Activated T-cell treated with anti-CD3 and anti-CD28 coated beads for 48 hours (primary cell): ENCODE data around the gene FSTL5.
"Not testable (repeated sequence)": the region's sequence is repeated elsewhere in the genome, so short reads cannot be mapped to it uniquely, and the experiment has no call there.

Experiments
- DNase-seq: peaks from one replicate; pipeline ENCODE4 v3.0.0-alpha.2; 2020; ENCODE audit warnings: low read depth

The FSTL5 gene

GRCh38 chr4:161841759-161842158 lies 322.0 kb downstream of the FSTL5 start:
- DNase-seq = no peak

DNA sequence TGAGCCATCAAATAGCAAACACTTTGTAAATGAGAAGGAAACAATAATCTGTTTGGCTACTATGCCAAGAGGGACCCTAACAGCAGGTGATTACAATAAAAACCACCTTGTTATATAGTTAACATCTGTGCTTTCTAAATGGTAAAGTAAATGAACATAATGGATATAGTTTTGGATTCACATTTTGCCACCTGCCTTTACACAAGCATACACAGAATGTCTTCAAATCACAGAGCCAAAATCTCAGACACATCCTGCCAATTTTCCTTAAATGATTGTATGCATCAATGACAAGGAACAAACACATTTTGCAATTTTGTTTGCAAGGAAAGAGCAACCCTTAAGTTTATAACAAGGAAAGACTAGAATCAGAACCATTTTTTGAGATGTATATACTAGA lies 334.2 kb downstream of the FSTL5 start:
- DNase-seq = no peak

DNA sequence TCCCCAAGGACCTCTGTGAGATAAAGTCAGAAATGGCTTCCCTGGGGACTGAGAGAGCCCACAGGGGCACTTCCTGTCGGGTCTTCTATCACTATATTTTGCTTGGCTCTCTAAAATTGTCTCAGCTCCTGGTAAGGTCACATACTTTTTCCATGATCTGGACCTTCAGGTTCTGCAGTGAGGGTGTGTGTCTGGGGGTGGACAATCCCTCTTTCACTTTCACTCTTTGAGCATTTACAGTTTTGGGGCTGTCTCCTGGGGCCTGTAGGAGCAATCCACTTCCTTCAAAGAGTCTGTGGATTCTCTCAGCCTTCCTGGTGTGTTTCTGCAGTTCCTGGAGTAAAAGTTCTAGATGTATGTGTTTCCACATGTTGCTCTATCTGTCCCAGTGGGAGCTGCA lies 335.7 kb downstream of the FSTL5 start:
- no peak for DNase-seq

- no peak for DNase-seq
These were observed 336.8 kb downstream of the FSTL5 start for GRCh38 chr4:161827013-161827412.

- DNase-seq = no peak
These were observed 340.4 kb downstream of the FSTL5 start for GRCh38 chr4:161823450-161823849.

DNA sequence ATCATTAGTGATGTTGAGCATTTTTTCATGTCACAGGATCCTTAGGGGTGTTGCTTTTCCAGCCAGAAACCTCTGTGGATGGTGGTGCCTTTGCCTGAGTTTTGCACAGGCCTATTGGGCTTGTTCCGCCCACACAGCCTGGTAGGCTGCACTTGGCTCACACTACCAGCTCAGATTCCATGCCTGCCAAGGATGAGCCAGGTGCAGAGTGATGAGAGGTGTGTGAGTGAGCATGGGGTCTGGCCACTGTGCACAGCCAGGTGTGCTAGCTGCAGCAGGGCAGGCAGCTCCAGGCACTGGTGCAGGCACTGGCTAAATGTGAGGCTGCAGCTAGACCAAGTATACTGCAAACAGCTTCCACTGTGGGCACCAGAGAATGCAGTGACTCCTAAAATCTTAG lies 341.6 kb downstream of the FSTL5 start:
- DNase-seq = no peak

DNA sequence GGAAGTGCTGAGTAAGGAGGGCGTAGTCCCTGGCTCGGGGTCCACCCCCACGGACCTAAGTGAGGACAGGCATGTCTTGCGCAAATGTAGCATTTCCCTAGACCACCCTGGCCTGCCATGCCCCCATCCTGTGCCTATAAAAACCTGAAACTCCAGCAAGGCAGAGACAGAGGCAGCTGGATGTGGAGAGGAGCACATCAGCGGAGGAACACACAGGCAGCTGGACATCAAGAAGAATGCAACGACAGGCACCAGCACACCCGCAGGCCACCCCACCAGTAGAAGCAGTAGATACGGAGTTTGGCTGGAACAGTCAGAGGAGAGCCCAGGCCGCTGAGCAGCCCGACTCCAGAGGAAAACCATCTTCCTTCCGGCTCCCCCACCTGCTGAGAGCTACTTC lies 345.9 kb downstream of the FSTL5 start:
- DNase-seq = no peak

- DNase-seq = no peak
These were observed 346.8 kb downstream of the FSTL5 start for GRCh38 chr4:161816958-161817357.

- no peak for DNase-seq
These were observed 348.0 kb downstream of the FSTL5 start for GRCh38 chr4:161815841-161816240.

GRCh38 chr4:161813889-161814288 lies 349.9 kb downstream of the FSTL5 start:
- DNase-seq = no peak

DNA sequence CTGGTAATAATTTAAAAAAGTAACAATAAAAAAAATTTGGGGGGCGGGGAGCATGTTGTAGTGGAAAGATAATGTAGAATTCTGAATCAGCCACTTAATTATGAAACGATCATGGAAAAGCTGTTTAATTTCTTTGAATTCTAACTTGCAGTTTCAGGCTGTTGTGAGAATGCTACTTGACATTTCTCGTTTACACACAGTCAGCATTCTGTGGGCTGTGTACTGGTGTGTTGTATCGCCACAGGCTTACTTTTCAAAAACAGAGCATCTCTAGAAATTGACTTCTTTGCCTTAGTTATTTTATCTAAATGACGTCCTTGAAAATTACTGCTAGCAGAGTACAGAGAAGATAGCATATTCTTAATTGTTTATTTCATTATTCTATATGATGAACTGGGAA lies 350.4 kb downstream of the FSTL5 start:
- DNase-seq = no peak

- DNase-seq = no peak
These were observed 360.6 kb downstream of the FSTL5 start for GRCh38 chr4:161803171-161803570.

- no peak for DNase-seq
These were observed 364.1 kb downstream of the FSTL5 start for GRCh38 chr4:161799710-161800109.

DNA sequence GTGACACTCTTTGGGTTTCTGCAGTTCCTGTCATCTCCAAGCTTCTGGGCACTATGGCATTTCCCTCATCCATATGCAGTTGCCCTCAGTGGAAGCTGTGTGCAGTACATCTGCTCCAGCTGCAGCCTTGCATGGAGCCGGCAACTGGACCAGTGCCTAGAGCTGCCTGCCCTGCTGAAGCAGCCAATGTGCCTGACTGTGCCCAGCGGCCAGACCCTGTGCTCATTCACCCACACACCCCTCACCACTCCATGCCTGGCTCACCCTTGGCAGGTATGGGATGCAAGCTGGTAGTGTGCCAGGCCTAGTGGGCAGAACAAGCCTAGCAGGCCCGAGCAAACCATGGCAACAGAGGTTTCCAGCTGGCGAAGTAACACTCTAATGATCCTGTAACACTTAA lies 370.8 kb downstream of the FSTL5 start:
- no peak for DNase-seq

- no peak for DNase-seq
These were observed 371.8 kb downstream of the FSTL5 start for GRCh38 chr4:161791796-161792556.

DNA sequence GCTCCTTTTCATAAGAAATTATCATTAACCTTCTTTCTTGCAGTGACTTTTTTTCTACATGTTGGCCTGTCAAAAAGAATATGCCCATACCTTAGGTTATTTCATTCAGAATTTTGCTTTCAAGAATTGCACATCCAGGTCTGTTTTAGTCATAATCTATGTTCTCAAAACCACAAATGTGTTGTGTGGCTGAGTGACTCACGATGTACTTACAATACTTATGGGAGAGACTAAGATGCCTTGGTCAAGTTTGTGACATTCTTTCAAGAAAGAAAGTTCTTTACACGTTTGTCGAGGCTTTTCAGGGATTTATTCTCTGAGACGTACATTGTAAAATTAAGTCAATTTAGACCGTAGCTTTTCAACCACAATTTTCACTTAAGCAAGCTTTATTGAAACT lies 396.7 kb downstream of the FSTL5 start:
- DNase-seq = no peak

GRCh38 chr4:161762796-161763195 lies 401.0 kb downstream of the FSTL5 start:
- DNase-seq = no peak

GRCh38 chr4:161760008-161760407 lies 403.8 kb downstream of the FSTL5 start:
- DNase-seq = no peak

DNA sequence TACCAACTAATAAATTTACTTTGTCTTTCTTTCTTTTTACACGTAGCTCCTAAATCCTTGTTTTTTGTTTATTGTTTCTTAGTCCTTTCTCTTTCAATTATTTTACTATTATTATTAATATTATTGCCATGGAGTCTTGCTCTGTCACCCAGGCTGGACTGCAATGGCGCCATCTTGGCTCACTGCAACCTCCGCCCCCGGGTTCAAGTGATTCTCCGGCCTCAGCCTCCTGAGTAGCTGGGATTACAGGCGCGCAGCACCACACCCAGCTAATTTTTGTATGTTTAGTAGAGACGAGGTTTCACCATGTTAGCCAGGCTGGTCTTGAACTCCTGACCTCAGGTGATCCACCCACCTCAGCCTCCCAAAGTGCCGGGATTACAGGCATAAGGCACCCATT lies 405.4 kb downstream of the FSTL5 start:
- DNase-seq = not testable (repeated sequence)

DNA sequence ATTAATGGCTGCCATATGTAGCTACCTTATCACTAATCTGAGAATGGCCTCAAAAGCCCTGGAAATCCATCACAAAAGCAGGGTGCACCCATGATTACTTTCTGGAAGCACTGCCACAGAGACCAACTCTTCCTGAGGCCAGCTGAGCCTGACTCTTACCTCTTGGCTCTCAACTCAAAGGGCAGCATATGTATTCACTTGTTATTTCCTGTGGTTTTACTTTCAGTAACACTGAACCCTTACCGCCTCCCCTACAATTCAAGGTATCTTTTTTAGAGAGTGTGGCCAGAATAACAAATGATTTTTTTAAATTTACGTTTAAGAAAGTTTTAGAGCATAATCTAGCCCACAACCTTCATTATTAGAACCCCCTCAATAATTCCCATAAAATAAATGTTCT lies 434.9 kb downstream of the FSTL5 start:
- no peak for DNase-seq

DNA sequence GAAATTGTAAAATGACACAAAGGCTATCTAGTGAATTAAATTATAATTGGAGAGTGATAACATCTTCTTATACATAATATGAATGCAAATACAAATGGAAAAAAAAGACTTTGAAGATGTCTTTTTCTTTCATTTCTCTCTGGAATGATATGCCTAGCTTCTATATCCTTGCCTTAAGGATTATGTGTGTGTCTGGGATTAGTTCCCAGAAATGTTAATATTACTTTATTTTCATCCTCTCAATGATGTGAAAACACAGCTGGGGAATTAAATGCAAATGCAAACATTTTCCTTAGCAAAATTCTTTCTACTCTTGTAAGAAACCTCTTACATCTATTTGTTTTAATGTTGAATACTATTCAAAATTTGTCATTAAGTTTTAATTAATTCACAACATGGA lies 441.9 kb downstream of the FSTL5 start:
- no peak for DNase-seq

DNA sequence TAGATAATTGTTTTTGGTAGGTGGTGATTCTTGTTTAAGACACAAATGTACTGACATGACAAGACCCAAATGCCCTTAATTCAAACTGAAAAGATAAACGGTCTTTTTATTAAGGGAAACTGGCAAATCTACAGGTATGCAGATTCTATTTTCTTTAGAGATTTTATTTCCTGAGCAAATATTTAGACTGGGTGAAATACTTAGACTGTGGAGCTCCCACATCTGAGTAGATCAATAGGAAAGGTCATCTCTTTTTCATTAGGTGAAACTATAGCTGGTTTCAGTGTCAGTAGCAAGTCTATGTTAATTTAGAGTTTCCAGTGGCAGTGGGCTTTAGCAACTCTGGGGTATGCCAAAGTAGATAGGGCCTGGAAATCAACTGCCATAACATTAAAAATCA lies 446.7 kb downstream of the FSTL5 start:
- DNase-seq = no peak

GRCh38 chr4:161714931-161715330 lies 448.9 kb downstream of the FSTL5 start:
- no peak for DNase-seq

- no peak for DNase-seq
These were observed 449.6 kb downstream of the FSTL5 start for GRCh38 chr4:161714022-161714751.
